HG02973 (cell line): ENCODE measurements around the gene IRAK3.

Source experiments
- ATAC-seq: cut with Tn5 transposase; IDR thresholded peaks from one replicate; pipeline ENCODE4 v1.9.1; 2021; ENCODE audit warnings: moderate library complexity; ENCODE audit not compliant: unreplicated experiment

Gene IRAK3

GRCh38 chr12:66302827-66303169 is 113.8 kb downstream of the IRAK3 start:
- ATAC-seq = no peak

- ATAC-seq = peak; percentile 68
Measured at GRCh38 chr12:66303316-66303804, 114.3 kb downstream of the IRAK3 start.
